OCI-M2 (cell line): ENCODE measurements around the gene QSER1.
"Not testable (repeated sequence)": the region's sequence is repeated elsewhere in the genome, so short reads cannot be mapped to it uniquely, and the experiment has no call there.

ENCODE experiments used
- DNase-seq: peaks from one replicate; lab custom pipeline; 2025; ENCODE audit not compliant: unreplicated experiment; lab: John Stamatoyannopoulos, UW

Gene QSER1

DNA sequence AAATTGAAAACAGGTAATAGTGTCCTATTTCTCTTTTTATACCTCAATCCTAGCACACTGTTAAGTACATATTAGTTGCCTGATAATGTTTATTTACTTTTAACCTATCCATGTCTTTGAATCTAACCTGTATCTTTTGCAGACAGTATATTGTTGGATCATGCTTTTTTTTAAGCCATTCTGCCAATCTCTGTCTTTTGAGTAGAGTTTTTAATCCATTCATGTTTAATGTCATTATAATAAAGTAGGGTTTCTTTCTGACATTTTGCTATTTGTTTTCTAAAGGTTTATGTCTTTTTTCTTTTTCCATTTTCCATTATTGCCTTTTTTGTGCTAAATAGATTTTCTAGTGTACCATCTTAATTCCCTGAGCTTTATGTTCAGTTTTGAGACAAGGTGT, 99.3 kb downstream of the QSER1 start:
- no peak for DNase-seq

DNA sequence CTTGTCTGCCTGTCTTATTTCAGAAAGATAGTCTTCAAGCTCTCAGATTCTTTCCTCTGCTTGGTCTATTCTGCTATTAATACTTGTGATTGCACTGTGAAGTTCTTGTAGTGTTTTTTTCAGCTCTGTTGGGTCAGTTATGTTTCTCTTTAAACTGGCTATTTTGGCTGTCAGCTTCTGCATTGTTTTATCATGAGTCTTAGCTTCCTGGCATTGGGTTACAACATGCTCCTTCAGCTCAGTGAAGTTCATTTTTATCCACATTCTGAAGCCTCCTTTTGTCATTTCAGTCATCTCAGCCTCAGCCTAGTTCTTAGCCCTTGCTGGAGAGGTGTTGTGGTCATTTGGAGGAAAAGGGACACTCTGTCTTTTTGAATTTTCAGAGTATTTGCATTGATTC, 107.6 kb downstream of the QSER1 start:
- DNase-seq: no peak

DNA sequence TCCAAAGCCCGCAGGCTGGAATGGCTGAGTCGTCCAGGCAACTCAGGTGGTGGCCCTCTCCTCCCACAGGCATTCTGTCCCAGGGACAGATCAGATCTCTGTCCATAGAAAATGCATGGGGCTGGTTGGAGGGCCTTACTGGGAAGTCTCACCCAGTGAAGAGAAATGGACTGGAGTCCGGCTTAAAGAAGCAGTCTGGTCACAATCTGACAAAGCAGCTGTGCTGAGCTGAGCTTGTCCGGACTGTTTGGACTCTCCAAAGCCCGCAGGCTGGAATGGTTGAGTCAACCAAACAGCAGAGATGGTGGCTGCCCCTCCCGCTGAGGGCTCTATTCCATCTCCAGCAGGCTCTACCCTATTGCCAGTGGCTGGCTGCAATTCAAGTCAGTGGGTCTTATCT, 108.7 kb downstream of the QSER1 start:
- no peak for DNase-seq

DNA sequence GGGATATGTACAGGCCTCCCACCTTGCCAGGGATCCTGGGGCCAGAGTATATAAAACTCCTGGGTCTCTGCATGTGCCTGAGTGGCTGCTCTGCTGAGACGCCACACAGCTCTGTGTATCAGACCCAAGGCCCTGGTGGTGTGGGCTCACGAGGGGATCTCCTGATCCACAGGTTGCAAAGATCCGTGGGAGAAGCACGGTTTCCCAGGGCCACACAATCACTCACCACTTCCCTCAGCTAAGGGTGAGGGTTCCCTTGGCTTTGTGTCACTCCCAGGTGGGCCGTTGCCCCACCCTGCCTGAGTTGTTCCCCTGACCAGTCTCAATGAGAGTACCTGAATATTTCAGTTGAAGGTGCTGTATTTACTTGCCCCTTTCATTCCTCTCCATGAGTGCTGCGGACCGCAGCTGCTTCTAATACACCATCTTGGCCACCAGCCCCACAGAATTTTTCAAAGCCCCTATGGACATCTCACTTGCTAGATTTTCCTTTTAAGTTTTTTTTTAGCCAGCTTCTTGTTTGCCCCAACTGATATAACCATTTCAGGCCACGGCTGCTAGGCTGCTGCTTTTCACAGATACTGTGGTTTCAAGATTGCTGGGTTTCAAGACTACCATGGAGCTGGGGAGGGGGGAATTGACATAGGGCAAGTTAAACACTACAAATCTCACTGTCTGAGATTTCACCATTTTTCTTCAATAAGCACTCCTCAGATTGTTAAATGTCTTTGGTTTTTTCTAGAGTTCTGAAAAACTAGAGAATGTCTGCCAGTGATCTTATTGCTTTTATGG, 109.3 kb downstream of the QSER1 start:
- DNase-seq: no peak

DNA sequence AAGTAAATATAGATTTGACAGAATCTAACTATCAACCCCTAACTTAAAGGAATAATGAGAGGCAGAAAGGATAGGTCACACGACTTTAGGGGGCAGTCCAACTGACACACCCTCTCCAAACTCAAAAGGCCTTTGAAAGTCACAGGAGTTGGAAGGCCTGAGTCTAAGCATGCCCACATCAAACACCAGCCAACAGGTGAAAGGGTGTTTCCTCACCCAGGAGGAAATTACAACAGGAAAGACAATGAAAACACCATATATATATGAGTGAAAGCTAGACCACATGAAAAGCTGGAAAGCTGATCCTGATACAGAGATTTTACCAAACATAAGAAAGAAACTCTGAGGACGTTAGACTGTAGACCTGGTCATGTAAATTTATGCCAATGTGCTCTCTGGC, 112.6 kb downstream of the QSER1 start:
- no peak for DNase-seq

DNA sequence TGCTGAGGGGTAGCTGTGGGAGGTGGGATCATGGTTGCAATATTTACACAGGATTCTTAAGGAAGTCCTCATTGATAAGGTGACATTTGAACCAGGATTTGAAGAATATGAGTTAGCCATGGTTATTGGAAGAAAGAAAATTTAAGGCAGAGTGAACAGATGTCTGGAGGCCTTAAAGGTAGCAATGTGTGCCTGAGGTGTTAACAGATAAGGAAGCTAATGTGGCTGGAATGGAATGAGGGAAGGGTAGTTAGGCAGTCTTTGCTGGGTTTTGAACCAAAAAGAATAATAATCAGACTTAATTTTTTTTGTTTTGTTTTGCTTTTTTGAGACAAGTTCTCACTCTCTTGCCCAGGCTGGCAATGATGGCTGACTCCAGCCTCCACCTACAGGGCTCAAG, 113.4 kb downstream of the QSER1 start:
- no peak for DNase-seq

DNA sequence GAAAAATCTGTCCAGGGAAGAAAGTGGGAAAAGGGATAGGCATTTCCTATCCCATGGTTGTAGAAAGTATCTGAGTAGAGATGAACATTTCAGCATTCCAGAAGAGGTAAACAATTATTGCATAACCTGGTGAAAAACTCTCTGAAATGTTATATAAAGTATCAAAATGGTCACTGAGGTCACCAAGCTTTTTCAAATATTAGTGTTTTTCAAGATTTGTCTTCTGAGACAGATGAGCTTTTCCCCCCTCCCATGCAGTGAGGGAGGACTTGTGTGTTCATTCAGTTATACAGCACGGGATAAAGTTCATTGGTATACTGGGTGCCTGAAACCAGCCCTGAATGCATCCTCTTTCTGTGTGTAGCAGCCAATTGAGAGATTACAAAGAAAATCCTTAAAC, 121.1 kb downstream of the QSER1 start:
- DNase-seq: no peak

DNA sequence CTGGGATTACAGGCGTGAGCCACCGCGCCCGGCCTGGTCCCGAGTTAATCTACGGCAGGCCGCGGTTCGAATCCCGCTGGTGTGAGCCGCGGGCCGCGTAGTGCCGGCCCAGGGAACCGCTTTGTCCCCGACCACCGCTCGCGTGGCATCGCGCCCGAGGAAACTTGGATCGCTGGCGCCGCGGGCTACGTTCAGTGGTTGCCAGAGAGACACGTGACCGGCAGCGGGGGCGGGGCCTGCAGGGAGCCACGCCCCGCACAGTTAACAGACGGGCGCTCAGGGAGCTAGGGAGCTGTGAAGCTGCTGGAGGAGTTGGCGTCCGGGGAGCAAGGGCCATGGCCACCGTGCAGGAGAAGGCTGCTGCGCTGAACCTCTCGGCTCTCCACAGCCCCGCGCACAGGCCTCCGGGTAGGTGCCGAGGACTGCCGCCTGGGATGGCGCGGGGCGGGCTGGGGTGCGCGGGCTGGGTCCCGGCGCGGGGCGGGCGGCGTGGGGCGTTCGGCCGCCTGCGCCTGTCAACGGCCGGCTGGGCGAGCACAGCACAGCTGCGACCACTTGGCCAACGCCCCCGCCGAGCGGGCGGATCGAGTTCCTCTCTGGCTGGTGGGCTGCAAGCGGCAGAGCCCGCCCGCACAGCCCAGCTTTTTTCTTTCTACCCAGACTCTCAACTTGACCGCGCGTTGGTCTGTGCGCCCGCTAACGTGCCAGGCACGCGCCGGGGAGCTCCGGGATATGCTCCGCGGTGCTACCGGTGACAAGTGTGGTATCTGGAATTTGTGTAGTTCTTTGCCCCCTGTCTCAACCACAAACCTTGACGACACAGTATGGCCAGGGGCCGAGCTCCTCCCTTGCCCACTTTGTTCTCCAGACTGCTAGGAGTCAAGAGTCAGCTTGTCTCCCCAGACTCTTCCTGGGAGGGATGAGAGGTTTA, 123.3 kb downstream of the QSER1 start, which contains the start of gene DEPDC7:
TSS of gene DEPDC7 (plus strand) at position 258 of the 931 bp plus-strand sequence. CDS start at position 336, 78 bp downstream.
- DNase-seq: peak; percentile 43

DNA sequence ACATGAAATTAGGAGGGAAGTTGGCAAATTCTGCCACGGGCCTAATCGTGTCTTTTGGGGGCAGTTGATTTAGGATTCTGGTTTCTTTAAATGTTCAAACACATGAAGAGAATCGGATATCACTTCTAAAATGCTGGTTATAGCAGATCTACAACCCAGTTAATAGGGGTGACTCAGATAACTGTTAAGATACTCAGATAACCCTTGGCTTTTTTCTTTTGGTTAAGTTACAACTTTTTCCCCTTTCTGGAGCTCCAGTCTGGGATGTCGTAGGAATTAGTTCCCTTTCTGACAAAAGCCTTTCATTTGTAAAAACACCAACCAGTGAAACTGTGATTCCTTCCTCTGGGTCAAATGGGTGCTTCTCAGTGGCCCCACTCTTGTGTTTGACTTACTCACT, 124.0 kb downstream of the QSER1 start:
- DNase-seq: no peak

DNA sequence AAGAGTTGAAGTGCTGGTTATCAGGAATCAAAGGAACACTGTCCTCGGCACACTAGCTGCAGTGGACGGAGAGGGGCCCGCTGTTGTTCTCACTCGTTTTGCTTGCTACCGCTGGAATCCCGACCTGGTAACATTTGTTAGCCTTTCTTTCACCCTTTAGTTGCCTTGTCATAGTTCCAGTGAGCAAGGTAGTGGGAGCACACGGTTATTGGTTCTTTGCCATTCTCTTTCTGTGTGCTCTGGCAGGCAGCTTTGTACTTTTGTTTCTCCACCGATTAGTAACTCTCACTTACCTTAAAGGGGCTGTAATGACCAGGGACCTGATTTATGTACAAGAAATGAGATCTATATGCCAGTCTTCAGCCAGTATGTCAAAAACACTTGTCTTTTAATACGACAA, 124.9 kb downstream of the QSER1 start:
- DNase-seq: no peak

DNA sequence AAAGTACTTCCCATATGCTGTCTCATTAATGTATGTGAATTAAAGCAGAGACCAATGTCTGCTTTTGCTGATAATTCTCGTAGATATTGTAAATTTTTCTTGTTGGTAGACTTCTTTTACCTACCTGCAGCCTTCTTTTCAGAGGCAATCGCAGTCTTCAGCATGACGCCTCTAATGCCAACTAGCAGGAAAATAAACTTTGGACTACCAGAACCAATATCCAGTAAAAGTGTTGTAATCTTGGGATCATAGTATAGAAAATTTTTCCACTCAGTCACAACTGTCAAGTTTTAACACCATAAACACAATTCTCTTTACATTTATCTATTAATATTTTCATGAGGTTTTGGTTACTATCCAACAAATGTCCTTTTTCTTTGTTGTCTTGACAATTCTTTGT, 125.4 kb downstream of the QSER1 start:
- DNase-seq: no peak

DNA sequence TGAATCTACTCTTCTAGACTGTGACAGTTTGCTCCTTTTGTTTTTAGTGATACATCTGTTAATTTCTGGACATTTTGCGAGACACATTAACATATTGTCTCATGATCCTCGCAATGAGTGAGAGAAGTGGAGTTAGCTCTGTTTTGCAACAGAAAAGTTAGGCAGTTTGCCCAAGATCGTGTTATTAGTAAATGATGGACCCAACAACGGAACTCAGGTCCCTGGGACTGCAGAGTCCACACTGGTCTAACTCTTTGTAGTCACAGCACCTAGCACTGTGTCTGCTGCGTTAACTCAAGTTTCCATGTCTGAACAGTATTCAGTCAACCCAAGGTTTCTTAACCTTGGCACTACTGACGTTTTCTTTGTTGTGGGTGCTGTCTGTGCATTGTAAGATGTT, 126.2 kb downstream of the QSER1 start:
- no peak for DNase-seq

DNA sequence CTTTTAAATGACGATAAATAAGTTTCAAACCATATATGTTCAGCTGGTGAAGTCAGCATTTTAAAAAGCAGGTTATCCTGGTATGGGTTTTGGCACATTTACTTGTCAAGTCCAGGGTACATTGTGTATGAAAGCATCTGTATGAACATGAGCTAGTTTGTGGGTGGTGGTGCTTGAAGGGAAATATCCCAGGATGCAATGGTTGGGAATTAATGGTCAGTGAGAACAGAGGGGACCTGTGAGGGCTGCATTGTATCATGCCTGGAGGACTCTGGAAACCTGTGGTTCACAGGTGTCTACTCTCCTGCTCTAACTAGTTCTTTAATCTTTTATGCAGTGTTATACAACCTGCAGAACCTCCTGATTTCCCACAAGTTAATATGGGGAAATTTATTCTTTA, 128.9 kb downstream of the QSER1 start:
- no peak for DNase-seq

DNA sequence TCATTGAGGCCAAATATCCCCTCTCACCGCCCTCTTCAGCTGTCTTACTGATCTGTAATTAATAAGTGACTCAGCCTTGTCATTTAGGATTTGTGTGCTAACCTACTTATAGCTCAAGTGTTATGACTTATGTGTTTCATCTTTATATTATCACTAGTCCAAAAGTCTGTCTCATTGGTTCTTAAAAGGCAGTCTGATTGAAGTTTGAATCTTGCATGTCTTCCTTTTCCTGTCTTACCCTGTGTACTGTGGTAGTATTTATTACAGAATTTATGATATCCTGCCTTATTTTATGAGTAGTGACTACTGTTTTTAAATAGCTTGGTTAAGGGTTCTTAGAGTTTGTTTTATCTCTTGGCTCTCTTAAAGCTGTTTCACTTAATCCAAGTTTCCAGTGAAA, 129.3 kb downstream of the QSER1 start:
- DNase-seq: no peak

DNA sequence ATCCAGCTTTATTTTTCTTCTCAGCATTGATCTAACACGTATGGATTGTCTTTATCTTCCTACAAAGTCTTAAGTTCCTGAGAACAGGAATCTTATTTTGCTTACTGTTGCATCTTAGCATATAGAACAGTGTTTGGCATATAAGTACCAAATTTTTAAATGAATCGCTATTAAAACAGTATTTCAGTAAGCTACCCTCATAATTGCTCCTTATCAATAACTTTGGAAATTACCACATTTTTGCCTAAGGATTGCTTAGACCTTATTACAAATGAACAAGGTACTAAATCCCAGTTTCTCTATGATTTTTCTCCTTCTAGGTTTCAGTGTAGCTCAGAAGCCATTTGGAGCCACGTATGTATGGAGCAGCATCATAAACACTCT, 132.7 kb downstream of the QSER1 start:
- DNase-seq: no peak

DNA sequence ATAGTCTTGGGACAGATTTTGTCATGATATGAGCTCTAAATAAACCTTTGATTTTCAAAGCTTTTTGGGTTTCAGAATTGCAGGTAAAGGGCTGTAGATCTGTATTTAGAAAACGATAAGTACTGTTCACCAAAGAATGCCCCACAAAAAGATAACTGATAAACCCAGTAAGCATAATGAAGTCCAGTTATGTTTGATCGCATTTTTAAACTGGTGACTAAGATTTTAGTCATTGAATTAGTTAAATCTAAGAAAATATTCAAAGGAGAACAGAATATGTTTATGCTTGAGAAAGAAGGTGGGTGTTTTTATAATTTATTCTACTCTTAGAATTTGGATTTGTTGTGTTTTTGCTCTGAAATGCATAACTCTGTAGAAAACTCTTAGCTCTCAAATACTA, 134.6 kb downstream of the QSER1 start:
- DNase-seq: no peak

DNA sequence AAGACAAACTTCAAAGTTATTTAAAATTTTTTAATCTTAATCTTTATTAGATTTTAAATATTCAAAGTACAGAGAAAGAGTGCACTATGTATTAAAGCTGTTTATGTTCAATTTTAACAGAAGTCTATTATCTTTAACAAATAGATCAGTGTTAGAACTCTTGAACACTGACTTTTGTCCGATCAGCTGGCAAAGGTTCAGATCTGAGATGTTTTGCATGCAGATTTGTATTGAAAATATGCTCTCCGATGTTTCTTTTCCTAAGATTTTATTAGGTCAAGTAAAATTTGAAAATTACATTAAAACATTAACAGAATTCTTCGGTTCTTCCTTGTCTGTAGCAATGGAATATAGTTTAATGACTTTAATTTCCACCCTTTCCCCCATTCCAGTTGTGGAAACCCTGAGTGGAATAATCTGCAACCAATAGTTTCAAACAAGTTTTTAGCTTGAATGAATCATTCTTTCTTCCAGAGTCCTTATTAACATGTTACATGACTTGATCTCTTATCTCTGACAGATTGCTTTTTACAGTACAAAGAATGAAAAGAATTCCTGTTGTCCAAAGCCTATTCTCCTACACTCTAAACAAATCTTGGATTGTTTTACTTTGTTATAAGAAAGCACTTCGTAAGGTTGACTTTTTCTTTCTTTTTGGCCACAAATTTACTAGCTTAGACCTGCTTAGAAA, 135.4 kb downstream of the QSER1 start:
- DNase-seq: no peak

DNA sequence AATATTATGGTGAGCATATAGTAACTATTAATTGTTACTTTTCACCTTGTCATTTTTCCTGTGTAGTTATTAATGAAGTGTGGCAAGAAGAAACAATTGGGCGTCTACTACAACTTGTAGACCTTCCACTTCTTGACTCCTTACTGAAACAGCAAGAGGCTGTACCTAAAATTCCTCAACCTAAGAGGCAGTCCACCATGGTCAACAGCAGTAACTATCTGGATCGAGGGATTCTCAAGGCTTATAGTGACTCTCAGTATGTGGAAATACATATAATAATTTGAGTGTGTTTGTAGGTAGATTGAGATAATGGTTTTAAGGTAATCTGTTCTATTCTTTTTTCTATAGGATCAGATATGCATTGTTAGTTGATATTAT, 135.9 kb downstream of the QSER1 start:
- no peak for DNase-seq

DNA sequence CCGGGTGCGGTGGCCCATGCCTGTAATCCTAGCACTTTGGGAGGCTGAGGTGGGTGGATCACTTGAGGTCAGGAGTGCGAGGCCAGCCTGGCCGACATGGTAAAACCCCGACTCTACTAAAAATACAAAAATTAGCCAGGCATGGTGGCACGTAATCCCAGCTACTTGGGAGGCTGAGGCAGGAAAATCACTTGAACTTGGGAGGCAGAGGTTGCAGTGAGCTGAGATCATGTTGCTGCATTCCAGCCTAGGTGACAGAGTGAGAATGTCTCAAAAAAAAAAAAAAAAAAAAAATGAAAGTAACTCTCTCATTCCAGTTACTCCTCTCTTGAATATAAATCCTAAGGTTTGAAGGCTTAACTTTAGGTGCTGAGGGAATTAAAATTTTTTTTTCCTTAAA, 136.6 kb downstream of the QSER1 start:
- DNase-seq: not testable (repeated sequence)
